Stimulated activated CD8-positive, alpha-beta memory T cell treated with anti-CD3 and anti-CD28 coated beads, Interleukin-7, amount 100 ng/mL, for 48 hours (primary cell): Measurements from ENCODE around the gene LILRB4.
"Not testable (repeated sequence)": the region's sequence is repeated elsewhere in the genome, so short reads cannot be mapped to it uniquely, and the experiment has no call there.

Source experiments
- DNase-seq, 2 donors: peaks; one replicate each; pipeline ENCODE4 v3.0.0-alpha.2; 2020; ENCODE audit warnings: low read depth in 1 of 2; ENCODE audit errors: extremely low read depth in 1 of 2

Gene LILRB4

DNA sequence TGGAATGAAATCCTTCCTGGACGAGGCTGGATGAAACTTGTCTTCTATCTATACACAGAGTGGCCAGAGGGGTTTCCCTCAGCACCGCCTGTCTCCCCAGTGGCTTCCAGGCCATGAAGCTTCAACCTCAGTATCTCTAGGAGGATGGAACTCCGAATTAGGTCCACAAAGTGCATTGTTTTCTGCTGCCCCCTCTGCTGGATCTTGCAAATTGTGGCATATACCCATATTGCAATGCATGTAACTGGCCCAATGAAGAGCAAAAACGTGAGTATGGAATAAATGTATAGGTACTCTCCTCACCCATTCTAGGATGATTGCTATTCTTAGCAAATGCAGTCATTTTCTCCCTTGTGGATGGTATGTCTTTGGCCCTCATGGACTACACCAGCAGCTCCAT is 14.7 kb upstream of the LILRB4 start:
- no peak for DNase-seq

DNA sequence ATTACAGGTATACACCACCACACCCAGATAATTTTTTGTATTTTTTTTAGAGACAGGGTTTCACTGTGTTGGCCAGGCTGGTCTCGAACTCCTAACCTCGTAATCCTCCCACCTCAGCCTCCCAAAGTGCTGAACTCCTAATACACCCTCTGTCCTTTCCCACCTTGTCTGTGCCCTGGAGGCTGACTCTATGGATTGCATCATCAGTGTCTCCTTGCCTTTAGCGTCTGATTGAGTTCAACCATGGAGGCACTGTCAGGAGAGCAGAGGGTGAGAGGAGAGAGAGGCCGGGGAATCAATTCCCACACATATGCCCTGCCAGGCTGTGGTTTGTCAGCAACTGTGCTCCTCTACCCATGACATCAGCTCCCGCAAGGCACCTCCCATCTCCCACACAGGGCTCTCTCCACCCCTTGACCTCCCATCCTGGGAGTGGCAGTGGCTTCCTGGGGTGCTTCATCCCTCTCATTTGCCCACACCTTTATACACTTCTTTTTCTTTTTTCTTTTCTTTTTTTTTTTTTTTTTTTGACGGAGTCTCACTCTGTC is 12.6 kb upstream of the LILRB4 start:
- no peak for DNase-seq

DNA sequence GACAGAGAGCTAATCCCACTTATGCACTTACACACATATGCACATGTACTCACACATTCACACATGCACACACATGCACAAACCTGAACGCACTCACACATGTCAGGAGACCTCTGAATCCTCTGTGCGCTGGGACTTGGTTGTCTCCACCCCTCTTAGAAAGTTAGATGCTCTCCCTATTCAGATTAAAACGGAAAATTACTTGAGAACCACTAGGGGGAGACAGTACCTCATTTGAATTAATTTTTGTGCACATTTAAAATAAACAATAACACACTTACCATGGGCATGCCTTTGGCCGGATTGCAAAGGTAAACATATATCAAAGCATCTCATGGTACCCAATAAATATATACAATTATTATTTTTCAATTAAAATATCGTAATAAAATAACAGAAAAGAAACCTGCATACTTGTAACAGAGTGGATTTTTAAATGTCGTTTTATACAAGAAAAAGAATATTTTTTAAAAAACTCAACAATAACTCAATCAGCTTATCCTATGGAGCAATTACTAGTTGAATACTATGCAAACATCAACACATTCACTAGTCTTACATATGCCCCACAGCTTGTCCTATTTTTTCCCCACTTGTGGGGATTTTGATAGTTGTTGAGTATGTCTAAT is 9.5 kb upstream of the LILRB4 start:
- no peak for DNase-seq

DNA sequence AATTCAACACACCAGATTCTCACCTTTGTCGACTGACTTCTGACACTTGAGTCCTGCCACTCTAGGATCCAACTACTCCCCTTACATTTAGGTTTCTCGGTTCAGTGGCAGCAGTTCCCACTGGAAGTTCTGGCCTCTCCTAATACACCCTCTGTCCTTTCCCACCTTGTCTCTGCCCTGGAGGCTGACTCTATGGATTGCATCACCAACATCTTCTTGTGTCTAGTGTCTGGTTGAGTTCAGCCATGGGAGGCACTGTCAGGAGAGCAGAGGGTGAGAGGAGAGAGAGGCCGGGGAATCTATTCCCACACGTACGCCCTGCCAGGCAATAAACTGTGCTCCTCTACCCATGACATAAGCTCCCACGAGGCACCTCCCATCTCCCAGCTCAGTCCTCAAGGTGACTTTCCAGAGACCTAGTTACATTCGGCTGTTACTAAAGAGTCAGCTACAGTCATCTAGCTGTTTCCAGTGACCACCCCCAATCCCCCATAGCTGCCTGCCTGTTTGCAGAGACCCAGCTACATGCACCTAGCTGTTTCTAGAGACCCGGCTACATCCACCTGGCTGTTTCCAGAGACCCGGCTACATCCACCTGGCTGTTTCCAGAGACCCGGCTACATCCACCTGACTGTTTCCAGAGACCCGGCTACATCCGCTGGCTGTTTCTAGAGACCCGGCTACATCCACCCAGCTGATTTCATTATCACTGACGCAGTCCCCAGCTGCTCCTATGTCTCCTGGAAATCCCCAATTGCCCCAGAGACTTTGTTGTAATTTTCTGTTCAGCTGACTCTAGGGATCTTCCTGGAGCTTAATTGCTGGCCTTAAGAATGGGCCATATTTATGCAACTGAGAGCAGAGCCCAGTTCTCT is 8.1 kb upstream of the LILRB4 start:
- no peak for DNase-seq

DNA sequence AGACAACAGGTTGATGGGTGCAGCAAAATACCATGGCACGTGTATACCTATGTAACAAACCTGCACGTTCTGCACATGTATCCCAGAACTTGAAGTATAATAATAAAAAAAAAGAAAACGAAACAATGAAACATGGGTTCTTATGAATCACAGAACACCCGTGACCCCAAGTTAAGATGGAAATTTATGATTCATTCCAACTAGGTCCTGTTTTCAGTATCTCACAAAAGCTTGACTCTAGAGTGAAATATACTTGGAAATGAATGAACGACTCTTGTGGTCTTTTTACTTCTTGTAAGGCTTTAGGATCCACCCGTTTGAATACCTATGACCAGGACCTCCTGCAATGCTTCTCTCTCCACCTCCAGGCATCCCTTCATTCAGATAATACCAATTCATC is 3.5 kb upstream of the LILRB4 start:
- no peak for DNase-seq

DNA sequence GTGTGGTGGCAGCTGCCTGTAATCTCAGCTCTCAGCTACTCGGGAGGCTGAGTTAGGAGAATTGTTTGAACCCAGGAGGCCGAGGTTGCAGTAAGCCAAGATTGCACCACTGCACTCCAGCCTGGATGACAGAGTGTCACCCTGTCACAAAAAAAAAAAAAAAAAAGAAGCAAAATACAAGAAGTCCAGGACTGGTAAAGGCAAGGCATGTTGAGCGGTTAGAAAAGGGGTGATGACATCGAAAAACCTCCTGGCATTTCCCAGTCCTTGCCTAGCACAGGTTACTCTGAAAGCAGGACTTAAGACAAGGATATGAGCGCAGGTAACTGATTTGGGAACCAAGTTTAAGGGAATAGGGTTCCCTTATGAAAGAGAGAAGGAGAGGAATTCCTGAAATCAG is 2.5 kb upstream of the LILRB4 start:
- no peak for DNase-seq

DNA sequence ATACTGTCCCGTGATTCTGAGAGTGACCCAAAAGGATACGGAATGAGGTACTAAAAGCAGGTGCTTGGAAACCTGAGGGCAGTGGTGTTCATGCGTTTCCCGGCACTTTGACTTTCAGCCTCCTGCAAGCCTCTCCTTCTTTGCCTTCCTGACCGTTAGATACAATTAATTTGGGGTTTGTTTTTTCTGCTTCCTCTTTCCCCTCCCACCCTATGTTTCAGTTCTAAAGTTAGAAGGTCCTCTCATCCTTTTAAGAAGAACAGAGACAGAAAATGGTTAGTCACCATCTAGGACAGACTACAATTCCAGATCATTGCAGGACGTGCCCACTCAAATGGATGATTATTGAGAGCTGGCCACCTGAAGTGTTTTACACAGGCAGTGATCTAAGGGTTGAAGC is 1.8 kb upstream of the LILRB4 start:
- no peak for DNase-seq

DNA sequence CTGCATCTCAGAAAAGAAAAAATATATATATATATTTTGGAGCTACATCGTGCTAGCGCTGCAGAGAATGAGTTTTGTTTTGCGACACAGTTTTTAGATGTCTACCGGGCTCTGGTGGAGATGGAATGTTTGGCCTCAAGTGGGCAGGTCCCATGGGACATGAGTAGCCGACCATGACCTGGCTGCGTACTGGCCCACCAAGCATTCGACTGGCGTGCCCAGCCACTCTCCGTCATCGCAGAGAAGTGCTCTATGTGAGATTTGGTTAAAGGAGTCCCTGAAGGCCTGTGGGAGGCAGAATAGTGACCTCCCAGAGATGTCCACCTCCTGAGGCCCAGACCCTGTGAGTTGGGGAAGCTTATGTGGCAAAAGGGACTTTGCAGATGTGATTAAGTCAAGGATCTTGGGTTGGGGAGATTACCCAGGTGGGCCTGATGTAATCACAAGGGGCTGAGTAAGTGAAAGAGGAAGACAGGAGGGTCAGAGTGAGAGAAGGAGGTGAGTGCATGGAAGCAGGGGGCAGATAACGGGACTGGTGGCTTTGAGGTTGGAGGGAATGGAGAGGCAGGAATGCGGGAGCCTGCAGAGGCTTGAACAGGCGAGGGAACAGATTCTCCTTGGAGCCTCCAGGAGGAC is 821 bp upstream of the LILRB4 start:
- DNase-seq = no peak

DNA sequence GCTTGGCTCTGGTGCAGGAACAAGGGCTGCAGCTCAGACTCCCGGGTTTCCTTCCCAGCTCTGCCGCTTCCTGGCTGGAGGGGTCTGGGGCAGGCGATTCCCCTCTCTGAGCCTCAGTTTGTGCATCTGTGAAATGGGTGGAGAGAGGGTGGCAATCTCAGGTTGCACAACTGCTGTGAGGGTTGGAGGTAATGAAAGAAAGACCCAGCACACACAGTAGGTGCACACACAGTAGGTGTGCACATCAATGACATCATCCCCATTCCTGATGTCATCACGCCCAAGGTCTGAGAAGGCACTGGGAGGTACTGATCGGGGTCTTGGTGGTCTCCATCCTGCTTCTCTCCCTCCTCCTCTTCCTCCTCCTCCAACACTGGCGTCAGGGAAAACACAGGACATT is 2.7 kb downstream of the LILRB4 start:
- no peak for DNase-seq

DNA sequence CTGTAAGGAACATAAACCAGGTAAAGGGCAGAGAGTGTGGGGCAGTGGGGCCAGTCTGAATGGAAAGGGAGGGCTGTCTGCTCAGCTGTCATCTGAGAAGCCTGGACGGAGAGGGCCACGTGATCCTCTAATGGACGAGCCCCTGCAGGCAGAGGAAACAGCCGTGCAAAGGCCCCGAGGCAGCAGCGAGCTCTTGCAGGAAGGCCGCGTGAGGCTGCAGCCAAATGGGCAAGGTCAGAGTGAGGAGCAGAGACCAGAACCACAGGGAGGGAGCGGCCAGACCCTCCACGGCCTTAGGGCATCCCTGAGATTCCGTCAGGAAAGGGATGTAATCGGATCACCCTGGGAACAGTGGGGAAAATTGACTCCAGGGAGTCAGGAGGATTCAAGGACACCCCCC is 4.4 kb downstream of the LILRB4 start:
- no peak for DNase-seq

DNA sequence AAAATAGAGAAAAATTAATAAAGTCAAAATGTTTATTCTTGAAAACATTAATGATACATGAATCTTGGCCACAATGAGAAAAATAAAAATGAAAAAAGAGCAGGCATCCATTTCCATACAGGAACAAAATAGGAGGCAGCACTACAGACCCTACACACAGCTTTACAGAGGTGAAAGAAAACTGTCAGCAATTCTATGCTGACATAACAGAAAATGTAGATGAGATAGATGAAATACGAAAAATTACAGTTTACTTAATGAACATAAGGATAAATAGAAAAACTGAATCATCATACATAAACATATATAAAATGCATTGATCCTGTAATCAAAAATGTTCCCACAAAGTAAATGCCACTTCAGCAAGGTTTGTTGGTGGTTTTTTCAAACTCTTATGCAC is 5.6 kb downstream of the LILRB4 start:
- no peak for DNase-seq

DNA sequence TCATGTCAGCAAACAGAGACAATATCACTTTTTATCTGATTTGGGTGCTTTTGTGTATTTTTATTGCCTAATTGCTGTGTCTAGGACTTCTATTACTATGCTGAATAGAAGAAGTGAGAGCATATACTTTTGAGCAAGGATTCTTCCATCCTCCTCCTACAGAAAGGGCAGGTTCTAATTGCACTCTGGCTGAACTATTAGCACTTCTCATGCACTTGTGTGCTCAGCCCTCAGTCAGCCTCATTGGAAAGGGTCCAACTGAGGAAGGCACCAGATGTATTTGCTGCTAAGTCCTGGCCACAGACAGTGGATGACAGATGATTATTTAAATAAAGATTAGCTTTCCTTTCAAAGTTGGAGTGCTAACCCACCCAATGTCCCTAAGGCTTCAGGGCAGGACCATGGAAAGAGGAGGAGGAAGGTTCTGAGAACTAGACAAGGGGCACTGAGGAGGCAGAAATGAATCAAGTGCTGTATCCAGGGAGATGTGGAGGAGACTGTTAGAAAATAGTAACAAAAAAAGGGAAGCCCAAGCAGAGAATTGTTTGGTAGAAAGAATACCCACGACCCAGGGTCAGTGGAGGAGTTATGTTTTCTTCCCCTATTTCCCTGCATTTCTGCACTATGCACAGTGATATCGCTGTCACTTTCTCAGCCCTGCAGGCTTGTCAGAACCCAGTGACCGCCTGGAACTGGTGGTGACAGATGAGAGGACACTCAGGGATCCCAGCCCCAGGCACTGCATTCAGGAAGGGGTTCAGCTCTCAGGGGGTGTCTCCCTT is 8.0 kb downstream of the LILRB4 start:
- DNase-seq = no peak

DNA sequence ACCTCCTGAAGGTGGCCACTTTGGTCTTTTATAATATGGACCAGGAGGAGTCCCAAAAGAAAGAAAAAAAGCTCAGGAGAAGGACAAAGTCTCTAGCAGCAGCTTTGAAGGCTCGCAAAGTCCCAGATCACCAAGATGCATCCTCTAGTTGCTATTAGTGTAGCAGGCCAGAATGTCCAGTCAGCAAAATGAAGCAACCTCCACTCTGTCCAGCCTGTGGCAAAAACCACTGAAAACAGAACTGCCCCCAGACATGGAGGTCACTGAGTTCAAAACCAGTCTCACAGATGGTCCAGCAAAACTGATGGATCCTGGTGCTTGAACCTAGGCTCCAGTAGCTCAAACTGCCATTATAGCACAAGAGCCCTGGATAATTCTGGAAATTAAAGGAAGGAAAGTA is 10.4 kb downstream of the LILRB4 start:
- DNase-seq = no peak

DNA sequence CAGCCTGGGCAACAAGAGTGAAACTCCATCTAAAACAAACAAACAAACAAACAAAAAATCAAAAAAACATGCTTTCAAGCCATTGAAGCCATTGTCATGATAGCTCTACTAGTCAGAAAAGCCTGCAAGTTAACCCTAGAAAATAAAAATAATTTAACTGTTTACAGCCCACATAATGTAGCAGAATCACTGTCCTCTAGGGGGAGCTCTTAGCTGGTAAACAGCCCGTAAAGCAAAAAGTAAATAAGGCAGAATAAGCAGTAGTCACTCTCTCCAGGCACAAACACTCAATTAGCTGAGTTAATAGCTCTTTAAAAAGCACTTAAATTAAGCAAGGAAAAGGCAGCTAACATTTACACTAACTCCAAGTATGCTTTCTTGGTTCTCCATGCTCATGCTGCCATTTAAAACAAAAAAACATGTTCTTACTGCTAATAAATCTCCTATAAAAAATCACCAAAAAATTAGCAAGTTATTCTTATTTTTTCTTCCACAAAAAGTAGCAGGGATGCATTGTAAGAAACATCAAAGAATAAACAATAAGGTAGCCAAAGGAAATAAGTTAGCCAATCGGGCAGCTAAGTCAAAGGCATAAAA is 11.3 kb downstream of the LILRB4 start:
- DNase-seq = no peak

DNA sequence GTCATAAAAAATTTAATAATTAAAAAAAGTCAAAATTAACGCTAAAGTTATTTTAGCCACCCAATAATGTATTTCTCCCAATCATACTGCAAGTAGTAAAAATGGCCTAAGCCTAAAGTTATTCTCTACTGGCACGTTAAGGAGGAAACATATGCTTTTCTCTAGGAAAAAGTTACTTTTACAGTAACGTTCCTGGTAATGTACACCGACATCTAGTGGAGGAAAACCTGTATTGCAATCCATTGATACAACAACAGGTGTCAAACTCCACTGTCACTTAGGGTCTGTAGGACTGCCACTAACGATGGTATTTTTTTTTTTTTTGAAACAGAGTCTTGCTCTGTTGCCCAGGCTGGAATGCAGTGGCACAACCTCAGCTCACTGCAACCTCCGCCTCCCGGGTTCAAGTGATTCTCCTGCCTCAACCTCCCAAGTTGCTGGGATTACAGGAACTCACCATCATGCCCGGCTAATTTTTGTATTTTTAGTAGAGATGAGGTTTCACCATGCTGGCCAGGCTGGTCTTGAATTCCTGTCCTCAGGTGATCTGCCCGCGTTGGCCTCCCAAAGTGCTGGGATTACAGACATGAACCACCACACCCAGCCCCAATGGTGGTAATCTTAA is 13.5 kb downstream of the LILRB4 start:
- not testable (repeated sequence) for DNase-seq

DNA sequence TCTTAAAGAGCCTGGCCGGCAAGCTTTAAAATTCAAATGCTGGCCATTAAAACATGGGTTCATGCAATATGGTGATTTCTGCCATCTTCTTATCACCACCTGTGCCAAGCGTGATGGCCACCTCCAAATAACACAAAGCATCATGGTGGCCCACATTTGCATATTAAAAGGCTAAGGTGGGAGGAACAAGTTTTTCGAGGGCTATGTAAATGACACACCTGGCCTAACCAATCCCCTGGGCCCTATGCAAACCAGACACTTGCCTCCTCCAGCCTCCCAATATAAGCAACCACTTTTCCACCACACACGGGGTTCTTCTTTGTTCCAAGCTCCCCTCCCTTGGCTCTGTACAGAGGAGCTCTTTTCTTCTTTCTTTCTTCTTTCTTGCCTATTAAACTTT is 14.4 kb downstream of the LILRB4 start:
- DNase-seq = no peak

DNA sequence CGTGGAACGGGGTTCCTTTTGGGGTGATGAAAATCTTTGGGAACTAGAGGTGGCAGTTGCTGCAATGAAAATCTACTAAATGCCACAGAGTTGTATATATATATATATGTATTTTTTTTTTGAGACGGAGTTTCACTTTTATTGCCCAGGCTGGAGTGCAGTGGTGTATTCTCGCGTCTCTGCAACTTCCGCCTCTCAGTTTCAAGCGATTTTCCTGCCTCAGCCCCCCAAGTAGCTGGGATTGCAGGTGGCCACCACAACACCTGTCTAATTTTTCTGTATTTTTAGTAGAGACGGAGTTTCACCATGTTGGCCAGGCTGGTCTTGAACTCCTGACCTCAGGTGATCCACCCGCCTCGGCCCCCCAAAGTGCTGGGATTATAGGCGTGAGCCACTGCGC is 18.8 kb downstream of the LILRB4 start:
- not testable (repeated sequence) for DNase-seq

DNA sequence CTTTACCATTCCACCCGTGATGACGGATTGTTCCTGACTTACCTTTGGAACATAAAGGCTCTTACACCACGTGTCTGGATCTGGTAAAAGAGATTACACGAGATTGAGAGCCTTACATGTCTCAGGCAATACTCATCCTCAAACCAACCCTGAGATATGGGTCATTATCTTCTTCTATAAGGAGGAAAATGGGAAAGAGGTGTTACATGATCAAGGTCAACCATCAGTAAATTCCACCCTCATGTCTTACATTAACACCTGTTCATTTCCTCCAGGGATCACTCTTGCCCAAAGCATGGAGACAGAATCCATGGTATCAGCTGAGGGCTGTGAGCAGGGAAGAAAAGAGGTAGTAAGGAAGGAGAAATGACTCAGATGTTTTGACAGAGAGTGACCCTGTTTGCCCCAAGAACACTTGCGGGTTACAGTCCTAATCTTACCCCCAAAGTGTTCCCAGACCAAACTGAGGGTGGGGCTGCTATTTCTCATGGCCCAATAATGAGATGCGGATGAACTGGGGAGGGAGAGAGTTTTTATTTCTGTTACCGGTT is 19.6 kb downstream of the LILRB4 start:
- no peak for DNase-seq

DNA sequence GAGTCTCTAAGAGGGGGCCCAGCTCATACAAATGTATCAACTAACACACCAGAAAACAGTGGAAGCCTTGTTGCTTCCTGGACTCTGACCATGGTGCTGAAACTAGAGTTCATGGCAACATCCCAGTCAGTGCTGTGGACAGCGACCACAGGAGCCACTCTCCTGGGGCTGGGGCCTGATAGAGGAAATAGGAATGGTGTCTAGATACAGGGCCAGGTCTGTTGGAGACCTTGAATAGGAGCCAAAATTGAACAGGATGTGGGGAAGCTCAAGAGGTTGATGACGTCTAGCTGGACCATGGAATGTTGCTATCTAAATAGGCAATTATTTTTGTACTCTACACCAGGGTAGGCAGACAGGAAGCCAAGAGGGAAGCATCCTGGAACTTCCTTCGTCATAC is 21.7 kb downstream of the LILRB4 start:
- no peak for DNase-seq
